SK-N-SH (cell line): ENCODE results near the gene KRT85.

ENCODE experiments used
- CHD2 ChIP-seq: fragments of 150-350 bp; IDR thresholded peaks from 2 replicates; pipeline ENCODE4 v1.6.1; 2018; ENCODE audit warnings: low read length; ENCODE audit not compliant: partially characterized antibody
- EP300 ChIP-seq, 2 experiments: IDR thresholded peaks; 2 replicates each; pipeline versions ENCODE4 v1.4.0 to v1.6.1; 2012; ENCODE audit warnings: borderline replicate concordance in 1 of 2, low read depth in 1 of 2, low read length in 1 of 2
- EZH2phosphoT487 ChIP-seq: fragments of 200-600 bp; sonication (generic); IDR thresholded peaks from 2 replicates; pipeline ENCODE4 v1.6.1; 2017; ENCODE audit warnings: low read depth, mixed run types, mild to moderate bottlenecking, antibody characterized with exemption, moderate library complexity, borderline replicate concordance
- FOXJ3 ChIP-seq: sonication (generic); formaldehyde crosslinking; IDR thresholded peaks from 2 replicates; pipeline ENCODE4 v1.5.1; 2020; ENCODE audit warnings: mild to moderate bottlenecking, missing genetic modification reagents
- GABPA ChIP-seq: IDR thresholded peaks from 2 replicates; pipeline ENCODE4 v1.4.0; 2012; ENCODE audit warnings: low read depth, mild to moderate bottlenecking
- NRF1 ChIP-seq: IDR thresholded peaks from 2 replicates; pipeline ENCODE4 v1.6.1; 2012; ENCODE audit warnings: low read depth, mild to moderate bottlenecking, low read length
- POLR2AphosphoS5 ChIP-seq: IDR thresholded peaks from 2 replicates; pipeline ENCODE4 v1.6.1; 2012; ENCODE audit warnings: low read depth, low read length
- RCOR1 ChIP-seq: fragments of 150-350 bp; IDR thresholded peaks from 2 replicates; pipeline ENCODE4 v1.6.1; 2017; ENCODE audit warnings: antibody characterized with exemption, low read length
- TAF1 ChIP-seq: IDR thresholded peaks from 2 replicates; pipeline ENCODE4 v1.6.1; 2012; ENCODE audit warnings: low read depth, mild to moderate bottlenecking, low read length, moderate library complexity, borderline replicate concordance
- TF ChIP-seq, protein P1 (sequence below): IDR thresholded peaks from 2 replicates; pipeline ENCODE4 v1.4.0; 2012; ENCODE audit warnings: low read depth, borderline replicate concordance
- TF ChIP-seq, protein P2 (sequence below): fragments of 200-600 bp; sonication (generic); IDR thresholded peaks from 2 replicates; pipeline ENCODE4 v1.6.1; 2017; ENCODE audit warnings: antibody characterized with exemption, mild to moderate bottlenecking, moderate library complexity
- TF ChIP-seq, protein P3 (sequence below): fragments of 150-350 bp; IDR thresholded peaks from 2 replicates; pipeline ENCODE4 v1.6.1; 2016; ENCODE audit warnings: mild to moderate bottlenecking, low read depth, low read length
- TF ChIP-seq, protein P4 (sequence below): fragments of 150-350 bp; IDR thresholded peaks from 2 replicates; pipeline ENCODE4 v1.6.1; 2017; ENCODE audit warnings: antibody characterized with exemption, low read length, low read depth, borderline replicate concordance
- TF ChIP-seq, protein P5 (sequence below): IDR thresholded peaks from 2 replicates; pipeline ENCODE4; 2012

DNA sequence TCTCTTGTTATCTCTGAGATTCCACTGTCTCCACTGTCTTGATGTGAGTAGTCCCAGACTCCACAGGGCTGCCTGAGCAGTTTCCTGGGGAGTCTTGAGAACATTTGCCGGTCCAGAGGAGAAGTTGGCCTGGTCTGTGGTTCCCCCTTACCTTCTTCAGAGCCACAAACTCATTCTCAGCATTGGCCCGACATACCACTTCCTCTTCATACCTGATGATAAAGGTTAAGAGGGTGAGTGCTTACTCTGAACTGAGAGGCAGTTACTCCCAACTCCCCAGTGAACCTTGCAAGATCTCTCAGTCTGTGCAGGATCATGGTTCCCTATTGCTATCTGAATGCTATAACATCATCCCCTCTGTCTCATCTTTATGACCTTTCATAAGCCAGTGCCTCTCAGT lies 15.6 kb upstream of the KRT85 start:
- TF ChIP-seq, protein P1, sequence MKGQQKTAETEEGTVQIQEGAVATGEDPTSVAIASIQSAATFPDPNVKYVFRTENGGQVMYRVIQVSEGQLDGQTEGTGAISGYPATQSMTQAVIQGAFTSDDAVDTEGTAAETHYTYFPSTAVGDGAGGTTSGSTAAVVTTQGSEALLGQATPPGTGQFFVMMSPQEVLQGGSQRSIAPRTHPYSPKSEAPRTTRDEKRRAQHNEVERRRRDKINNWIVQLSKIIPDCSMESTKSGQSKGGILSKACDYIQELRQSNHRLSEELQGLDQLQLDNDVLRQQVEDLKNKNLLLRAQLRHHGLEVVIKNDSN = no peak
- TF ChIP-seq, protein P2, sequence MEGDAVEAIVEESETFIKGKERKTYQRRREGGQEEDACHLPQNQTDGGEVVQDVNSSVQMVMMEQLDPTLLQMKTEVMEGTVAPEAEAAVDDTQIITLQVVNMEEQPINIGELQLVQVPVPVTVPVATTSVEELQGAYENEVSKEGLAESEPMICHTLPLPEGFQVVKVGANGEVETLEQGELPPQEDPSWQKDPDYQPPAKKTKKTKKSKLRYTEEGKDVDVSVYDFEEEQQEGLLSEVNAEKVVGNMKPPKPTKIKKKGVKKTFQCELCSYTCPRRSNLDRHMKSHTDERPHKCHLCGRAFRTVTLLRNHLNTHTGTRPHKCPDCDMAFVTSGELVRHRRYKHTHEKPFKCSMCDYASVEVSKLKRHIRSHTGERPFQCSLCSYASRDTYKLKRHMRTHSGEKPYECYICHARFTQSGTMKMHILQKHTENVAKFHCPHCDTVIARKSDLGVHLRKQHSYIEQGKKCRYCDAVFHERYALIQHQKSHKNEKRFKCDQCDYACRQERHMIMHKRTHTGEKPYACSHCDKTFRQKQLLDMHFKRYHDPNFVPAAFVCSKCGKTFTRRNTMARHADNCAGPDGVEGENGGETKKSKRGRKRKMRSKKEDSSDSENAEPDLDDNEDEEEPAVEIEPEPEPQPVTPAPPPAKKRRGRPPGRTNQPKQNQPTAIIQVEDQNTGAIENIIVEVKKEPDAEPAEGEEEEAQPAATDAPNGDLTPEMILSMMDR = no peak
- TF ChIP-seq CHD2 = no peak
- no peak for TF ChIP-seq GABPA
- TF ChIP-seq, protein P3, sequence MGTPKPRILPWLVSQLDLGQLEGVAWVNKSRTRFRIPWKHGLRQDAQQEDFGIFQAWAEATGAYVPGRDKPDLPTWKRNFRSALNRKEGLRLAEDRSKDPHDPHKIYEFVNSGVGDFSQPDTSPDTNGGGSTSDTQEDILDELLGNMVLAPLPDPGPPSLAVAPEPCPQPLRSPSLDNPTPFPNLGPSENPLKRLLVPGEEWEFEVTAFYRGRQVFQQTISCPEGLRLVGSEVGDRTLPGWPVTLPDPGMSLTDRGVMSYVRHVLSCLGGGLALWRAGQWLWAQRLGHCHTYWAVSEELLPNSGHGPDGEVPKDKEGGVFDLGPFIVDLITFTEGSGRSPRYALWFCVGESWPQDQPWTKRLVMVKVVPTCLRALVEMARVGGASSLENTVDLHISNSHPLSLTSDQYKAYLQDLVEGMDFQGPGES = no peak
- TF ChIP-seq FOXJ3 (CRISPR knock-in tag) = no peak
- no peak for TF ChIP-seq EP300 (IDR thresholded peaks at IDR 0.05; ENCODE audit: borderline replicate concordance in 1 of 2, low read depth in 1 of 2, low read length in 1 of 2)
- TF ChIP-seq, protein P4, sequence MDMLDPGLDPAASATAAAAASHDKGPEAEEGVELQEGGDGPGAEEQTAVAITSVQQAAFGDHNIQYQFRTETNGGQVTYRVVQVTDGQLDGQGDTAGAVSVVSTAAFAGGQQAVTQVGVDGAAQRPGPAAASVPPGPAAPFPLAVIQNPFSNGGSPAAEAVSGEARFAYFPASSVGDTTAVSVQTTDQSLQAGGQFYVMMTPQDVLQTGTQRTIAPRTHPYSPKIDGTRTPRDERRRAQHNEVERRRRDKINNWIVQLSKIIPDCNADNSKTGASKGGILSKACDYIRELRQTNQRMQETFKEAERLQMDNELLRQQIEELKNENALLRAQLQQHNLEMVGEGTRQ = no peak
- TF ChIP-seq NRF1 = no peak
- no peak for TF ChIP-seq POLR2AphosphoS5
- TF ChIP-seq TAF1 = no peak
- TF ChIP-seq, protein P5, sequence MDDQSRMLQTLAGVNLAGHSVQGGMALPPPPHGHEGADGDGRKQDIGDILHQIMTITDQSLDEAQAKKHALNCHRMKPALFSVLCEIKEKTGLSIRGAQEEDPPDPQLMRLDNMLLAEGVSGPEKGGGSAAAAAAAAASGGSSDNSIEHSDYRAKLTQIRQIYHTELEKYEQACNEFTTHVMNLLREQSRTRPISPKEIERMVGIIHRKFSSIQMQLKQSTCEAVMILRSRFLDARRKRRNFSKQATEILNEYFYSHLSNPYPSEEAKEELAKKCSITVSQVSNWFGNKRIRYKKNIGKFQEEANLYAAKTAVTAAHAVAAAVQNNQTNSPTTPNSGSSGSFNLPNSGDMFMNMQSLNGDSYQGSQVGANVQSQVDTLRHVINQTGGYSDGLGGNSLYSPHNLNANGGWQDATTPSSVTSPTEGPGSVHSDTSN = no peak
- TF ChIP-seq RCOR1 = no peak
- TF ChIP-seq EZH2phosphoT487 = no peak
